HEK293T (cell line): ENCODE measurements around the gene GZMM.

Experiments
- ARNT ChIP-seq: fragments of 450-650 bp; IDR thresholded peaks from 2 replicates; pipeline ENCODE4 v1.6.1; 2017; ENCODE audit warnings: mild to moderate bottlenecking
- BHLHE40 ChIP-seq: fragments of 450-650 bp; IDR thresholded peaks from 2 replicates; pipeline ENCODE4 v1.6.1; 2016; ENCODE audit warnings: mild to moderate bottlenecking, moderate library complexity, borderline replicate concordance
- CTBP1 ChIP-seq: fragments of 450-650 bp; IDR thresholded peaks from 2 replicates; pipeline ENCODE4 v1.6.1; 2016; ENCODE audit warnings: borderline replicate concordance
- ELF4 ChIP-seq: fragments of 450-650 bp; IDR thresholded peaks from 2 replicates; pipeline ENCODE4 v1.6.1; 2017; ENCODE audit warnings: antibody characterized with exemption
- FOXM1 ChIP-seq: fragments of 450-650 bp; IDR thresholded peaks from 2 replicates; pipeline ENCODE4 v1.6.1; 2017; ENCODE audit warnings: mild to moderate bottlenecking, borderline replicate concordance
- SP1 ChIP-seq: fragments of 450-650 bp; IDR thresholded peaks from 2 replicates; pipeline ENCODE4 v1.6.1; 2017

GRCh38 chr19:596263-596655 is 52.4 kb downstream of the GZMM start:
- TF ChIP-seq BHLHE40 (no peak), ELF4 (no peak), ARNT (no peak), SP1 (no peak), FOXM1 (no peak), CTBP1 (no peak)
